HT-29 (cell line): ENCODE data around the gene HEMK1. TPM values are rescaled to one million over a fixed set of nuclear protein-coding genes. Genes with fewer than 3 reads are reported as not detected.

Experiments used
- DNase-seq: peaks from one replicate; pipeline ENCODE4 v3.0.0-alpha.2; 2015; ENCODE audit warnings: low spot score
- total RNA-seq: library from RNA; depleted of rRNA; stranded (reverse); fragments of >200 nt; shearing (Covaris generic); gene quantifications from 2 replicates; pipeline ENCODE4 v1.2.3, GENCODE V29; 2014

The HEMK1 gene
- total RNA-seq, 1 experiment from 2014 or later = 12.2 TPM

DNA sequence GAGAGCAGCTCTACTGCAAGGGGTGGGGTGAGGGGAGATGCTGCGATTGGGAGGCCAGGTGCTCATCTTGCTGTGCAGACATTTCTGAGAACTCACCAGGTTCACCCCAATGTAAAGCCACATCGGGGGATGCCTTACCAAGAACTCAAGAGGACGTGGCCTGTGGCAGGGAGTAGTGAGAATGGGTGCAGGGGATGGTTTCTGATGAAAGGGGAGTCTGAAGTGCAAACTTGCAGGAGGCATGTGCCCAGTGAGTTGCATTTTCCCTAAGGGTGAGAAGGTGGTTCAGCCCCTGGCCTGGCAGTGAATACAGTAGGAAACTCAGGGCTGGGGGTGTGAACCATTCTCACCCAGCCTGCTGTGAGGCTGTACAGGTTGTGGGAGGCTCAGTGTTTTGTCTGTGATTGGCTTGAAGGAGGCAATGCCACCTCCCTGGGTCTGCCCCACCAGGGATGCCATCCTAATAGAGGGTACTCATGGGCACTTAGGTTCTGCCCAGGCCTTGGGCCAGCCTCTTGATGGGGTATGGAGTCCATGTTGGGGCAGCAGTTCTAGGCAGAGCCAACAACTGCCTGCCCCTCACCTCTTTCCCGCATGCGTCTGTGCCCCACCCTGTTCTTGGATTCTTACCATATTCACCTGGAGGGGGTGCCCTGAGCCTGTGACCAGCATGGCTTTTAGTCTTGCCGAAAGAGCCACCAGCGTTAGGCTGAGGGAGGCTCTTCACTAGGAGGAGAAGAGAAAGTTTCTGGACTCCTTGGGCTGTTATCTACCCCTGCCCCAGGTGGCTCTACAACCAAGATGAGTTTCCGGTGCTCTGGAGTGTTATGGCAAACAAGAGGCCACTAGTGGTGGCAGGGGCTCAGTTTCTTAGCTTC lies 4.5 kb downstream of the HEMK1 start:
- DNase-seq = no peak

DNA sequence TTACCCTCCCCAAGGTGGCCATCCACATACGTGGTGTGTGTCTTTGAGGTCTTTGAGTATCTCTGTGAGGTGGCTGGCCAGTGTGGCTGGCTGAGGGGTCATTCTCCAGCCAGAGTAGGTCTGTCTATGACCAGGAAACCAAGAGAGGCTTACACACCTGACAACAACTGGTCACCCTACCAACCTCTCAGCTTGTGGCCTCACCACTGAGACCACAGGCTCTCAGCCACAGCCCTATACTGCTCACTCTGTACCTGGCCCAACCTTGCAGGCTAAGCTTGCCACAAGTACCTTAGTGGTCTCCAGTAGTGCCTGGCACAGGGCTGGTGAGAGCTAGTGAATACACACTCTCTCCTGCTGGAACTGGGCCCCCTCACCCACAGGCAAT lies 5.1 kb downstream of the HEMK1 start:
- no peak for DNase-seq

DNA sequence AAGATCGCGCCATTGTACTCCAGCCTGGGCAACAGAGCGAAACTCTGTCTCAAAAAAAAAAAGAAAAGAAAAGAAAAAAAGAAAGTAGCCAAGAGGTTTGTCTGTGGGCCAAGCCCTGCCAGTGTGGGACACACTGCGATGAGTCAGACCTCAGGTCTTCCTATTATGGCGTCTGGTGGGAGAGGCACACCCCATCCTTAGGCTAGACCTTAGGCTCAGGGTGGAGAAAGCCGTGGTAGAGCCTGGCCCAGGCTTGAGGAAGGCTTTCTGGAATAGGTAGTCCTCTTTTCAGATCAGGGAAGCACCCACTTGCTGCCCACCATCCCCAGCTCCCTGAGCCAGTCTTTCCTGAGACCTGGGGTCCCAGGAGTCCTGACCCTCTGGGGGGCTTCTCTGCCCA lies 6.0 kb downstream of the HEMK1 start:
- DNase-seq = no peak

DNA sequence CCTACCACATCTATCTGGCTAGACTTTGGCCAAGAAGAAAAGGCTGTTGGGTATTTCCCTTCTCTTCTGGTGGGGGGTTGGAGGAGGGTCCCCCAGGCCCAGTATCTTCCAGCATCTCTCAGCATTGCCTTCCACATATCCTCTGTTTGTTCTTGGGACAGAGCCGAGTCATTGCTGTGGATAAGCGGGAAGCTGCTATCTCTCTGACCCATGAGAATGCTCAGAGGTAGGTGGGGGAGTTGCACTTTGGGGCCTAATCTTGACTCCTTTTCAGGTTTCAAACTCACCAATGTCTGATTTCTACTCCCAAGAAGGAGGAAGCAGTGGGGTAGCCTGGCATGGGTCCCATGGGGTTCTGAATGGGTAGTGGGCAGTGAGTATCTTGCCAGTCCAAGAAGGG lies 8.0 kb downstream of the HEMK1 start:
- DNase-seq = no peak

DNA sequence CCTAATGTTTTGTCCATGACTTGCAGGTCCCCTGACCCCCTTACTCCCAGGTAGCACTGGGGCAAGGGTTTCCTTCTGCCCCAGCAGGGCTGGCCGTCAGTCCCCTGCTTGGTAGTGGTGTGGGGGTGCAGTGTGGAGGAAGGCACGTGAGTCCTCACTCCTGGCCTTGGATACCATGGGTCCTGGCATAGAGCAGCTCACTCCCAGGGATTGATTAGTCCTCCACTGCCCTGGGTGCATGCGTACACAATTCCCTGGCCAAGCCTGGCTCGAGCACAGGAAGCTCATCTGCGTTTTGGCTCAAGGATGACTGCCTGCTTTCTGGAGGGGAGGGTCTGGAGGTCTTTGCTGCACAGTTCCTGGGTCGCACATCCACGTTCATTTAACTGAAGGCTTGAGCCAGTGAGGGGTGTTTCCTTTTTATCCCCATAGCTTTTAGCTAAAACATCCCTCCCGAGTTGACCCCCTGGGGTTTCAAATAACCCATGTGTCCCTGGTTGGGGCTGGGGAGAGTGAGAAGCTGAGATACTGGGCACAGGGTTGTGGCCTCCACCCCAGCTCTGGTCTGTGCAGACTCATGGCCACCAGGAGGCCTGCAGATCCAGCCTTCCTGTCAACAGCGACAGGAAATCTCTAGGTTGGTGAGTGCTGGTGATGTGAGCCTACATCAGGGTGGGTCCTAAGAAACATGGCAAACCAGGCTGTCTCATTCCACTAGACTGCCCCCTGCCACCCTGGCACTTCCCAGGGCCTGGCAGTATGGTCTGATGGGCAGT lies 11.5 kb downstream of the HEMK1 start:
- no peak for DNase-seq

DNA sequence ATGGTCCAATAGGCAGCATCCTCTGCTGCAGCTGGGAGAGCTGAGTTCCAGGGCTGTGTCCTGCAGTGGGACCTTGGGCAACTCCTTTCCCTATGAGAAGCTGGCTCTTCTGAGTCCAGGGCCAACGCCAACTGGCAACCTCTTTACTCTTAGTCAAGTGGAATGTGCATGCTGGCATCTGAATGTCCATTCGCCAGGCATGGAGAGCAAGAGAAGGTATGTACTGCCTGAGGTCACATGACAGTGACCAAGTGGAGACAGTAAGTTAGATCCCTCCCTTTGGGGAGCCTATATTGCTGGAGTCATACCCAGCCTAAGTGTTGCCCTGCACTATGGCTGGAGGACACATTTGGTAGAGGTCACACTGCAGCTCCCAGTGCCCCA lies 12.1 kb downstream of the HEMK1 start:
- no peak for DNase-seq

DNA sequence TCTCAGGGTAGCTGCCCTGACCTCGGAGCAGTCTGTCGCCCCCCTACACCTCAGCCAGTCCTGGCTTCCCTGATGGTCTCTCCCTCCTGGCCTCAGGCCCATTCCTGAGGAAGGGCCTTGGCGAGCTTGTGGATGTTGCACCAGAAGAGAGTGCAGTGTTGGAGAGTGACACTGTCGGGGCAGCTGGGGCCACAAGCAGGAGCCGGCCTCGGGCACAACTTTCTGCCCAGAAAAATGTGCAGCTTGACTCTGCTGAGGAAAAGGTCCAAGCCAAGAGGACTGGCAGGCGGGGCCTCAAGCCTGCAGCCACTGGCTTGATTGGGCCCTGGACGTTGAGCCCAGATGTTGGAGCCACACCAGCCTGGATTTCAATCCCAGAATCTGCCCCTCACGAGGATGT lies 12.8 kb downstream of the HEMK1 start:
- DNase-seq = no peak

DNA sequence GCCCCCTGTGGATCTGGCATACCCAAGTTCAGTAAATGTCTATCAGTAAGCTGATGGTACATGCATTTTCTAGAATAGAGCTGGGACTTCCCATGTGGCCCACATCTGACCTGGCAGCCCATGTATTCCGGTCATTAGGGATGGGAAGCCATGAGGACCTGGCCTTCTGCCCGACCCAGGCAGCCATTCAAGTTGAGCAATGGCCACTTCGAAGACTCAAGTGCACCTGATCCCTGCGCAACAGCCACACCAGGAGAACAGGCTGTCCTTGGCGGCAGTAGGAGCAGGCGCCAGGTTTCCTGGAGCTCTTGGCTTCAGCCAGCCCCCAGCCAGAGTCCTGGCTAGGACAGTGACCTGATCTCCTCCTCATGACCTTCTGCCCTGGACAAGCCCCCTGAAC lies 14.6 kb downstream of the HEMK1 start:
- DNase-seq = no peak

DNA sequence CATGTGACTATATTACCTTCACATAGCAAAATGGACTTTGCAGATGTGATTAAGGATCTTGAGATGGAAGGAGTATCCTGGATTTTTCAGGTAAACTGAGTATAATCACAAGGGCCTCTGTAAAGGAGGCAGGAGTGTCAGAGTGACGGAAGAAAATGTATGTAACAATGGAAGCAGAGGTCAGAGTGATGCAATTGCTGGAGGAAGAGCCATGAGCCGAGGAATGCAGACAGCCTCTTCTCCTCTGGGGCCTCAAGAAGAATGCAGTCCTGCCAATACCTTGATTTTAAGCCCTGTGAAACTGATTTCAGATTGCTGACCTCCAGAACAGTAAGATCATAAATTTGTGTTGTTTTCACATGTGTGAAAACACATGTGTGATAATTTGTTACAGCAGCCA lies 15.1 kb downstream of the HEMK1 start:
- no peak for DNase-seq

DNA sequence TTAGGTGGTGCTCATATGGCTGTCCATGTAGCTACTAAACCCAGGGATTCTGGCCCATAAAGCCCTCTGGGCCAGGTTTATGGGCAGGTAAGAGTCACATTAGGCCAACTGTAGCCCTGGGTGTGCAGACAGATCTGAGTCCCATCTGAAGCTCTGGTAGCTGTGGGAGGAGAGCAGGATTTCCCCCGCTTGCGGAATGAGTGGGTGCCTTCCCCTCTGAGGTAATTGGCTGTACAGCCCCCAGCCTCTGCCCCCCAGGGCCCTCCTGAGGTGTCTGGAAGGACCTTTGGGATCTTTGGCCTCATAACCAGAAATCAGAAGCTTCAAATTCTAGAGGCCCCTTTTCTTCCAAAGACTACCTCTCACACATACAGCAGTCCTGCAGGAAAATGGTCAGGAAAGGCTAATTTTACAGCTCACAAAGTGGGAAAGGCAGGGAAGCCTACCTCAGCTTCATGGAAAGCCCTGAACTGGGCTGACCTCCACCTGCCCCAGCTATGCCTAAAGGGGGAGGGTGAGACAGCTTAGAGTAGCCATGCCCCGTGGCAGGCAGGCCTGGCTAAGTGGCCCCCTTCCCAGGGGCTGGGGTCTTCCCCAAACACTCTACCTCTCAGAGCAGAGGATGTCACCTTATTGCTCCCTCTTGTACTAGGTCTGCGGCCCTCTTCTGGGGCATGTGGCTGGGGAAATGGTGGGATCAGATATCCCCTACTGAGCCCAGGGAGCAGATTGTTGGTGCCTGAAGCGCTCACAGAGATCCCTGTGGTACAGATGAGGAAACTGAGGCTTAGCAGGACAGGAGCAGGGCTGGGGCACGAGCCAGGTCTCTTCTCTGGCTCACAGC lies 16.8 kb downstream of the HEMK1 start:
- DNase-seq = no peak

DNA sequence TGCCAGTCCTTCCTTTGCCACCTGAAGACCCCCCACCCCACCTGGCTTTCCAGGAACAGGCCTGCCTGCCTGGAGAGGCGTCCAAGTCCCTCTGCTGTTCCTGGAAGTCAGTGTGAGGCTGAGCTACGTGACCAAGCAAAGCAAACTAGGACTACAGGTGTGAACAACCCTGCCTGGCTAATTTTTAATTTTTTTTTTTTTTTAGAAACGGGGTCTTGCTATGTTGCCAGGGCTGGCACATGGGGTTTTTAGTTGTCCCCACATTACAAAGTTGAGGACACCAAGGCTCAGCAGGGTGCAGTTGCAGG lies 17.4 kb downstream of the HEMK1 start:
- DNase-seq = no peak

DNA sequence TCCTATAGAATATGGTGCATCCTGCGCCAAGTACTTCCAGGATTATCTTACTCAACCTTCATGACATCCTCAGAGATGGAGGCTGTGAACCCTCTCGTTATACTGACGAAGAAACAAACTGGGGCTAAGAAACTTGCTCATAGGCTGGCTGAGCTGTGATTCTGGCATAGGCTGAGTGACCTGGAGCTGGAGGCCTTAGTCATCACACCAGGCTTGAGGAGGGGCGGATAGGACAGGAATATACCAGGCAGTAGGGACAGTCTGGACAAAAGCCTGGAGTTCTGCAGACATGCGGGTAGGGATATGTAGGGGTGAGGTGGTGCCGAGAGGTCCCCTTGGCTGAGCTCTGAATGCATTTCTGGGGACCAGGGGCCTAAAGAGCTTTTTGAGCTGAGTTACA lies 18.1 kb downstream of the HEMK1 start:
- no peak for DNase-seq

DNA sequence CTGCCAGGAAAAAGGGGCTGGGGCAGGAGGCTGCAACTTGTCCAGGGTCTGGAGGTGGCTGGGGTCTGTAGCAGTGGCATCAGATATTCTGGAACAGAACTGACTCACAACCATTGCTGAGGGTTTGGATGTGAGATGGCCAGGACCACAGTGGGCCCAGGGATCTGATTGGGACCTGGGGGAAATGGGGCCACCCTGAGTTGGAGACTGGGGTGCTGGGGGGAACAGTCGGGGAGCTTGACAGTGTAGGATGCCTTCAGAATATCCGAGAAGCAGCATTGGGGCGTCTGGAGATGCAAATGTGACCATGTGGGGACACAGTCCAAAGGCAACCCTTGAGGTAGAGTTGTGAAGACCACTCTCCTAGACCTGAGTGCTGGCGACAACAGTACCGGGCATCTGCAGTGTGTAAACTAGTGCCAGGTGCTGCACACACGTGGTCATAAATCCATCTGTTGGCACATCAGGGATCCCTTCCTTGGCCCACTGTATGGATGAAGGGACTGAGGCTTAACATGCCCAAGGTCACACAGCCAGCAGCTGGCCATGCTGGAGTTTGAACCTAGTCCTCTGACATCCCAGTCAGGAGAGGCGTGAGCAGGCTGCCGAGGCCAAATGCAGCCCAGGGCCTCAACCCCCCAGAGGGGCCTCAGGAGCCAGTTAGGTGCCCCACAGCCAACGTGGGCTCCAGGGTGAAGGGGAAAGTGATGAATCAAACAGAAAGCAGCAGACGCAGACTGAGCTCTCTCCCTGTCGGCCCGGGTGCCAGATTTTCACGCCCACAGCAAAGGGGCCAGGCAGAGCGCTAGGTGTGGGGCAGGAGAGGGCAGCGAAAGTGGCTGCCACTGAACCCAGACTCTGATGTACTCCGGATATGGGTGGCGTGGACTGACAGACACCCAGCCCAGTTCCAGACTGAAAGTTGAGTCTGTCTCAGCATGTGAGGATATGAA lies 18.8 kb downstream of the HEMK1 start:
- no peak for DNase-seq

DNA sequence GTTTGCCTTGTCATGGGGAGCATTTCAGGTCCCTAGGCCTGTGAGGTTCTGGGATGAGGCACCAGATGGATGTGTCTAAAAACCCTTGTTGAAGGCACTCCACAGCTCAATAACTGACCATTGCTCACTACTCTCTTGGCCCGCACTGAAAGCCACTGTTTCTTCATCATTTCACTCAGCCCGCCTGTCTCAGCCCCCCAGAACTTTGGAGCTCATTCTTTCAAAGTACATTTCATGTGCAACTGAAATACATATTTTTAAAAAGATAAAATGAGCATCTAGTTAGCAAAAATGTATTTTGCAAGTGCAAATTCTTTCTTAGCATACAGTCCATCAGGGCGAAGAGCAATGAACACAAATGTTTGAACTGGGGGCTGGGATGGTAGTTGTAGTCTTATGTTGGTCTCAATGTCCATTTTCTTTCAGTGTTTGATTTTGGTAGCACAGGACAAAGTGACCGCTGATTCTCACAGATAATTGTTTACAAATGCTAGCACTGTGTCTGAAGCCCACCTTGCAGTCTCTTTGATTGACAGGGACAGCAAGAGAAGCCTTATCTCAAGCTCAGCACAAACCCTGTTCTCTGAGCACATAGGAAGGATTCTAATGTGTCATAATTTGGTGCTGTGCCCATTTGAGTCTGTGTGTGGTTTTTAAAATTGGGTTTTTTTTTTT lies 19.6 kb downstream of the HEMK1 start:
- DNase-seq = no peak

DNA sequence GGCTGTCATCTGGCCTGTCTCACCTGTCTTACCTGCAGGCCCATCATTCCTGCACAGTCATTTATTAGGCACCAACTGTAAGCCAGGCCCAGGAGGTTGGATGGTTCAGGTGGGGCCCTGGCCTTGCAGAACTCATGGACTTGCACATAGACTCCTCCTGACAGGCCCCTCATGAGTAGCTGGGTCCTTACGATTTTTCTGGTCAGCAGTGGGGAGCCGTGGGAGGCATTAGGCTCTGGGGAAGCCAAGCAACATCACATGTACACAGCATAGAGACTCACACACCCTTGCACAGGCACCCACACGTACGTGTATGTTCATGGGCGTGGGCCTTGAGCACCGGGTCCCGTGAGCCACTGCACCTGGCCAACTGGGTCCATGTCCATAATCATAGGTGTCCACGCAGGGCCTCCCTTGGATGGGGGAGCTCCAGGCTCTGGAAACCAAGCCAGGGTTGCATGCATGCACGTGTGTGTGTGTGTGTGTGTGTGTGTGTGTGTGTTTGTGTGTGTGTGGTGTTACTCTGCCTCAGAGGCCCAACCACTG lies 21.9 kb downstream of the HEMK1 start:
- no peak for DNase-seq

DNA sequence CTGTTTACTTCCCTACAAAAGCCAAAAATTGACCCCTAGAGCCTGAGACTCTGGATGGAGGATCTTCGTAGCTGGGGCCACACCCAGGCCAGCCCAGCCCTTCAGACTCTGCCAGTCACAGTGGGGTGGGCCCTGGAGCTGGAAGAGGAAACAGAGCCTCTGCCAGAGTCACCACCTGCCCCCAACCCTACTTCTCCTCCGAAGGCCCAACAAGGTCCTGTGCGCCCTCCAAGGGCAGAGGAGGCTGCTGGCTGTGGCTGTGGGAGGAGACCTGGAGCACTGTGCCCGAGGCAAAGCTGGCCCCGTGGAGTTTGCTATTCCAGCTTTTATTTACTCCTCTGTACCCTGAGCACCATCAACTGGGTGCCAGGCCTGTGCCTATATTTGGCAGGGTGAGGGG lies 23.2 kb downstream of the HEMK1 start:
- no peak for DNase-seq

DNA sequence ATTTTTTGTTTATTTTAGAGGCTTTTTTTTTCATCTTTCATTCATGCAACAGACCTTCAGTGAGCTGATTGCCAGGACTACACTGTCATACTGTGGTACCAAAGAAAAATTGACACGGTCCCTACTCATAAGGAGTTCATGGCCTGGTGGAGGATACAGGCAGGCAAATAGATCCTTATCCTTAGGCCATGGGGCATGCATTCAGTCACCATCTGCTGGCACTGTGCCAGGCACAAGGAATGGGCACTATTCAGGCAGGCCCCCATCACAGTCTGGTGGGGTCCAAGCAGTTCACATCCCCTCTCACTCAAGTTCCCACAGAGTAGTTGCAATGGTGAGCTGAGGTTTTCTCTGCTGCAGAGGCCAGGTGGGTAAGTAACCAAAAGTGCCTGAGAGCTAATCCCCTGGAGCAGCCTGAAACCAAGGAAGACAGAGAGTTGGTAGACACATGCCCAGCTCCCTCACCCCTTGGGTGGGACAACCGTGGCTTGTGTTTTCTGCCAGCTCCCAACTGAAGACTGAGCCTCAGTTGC lies 25.0 kb downstream of the HEMK1 start:
- no peak for DNase-seq

DNA sequence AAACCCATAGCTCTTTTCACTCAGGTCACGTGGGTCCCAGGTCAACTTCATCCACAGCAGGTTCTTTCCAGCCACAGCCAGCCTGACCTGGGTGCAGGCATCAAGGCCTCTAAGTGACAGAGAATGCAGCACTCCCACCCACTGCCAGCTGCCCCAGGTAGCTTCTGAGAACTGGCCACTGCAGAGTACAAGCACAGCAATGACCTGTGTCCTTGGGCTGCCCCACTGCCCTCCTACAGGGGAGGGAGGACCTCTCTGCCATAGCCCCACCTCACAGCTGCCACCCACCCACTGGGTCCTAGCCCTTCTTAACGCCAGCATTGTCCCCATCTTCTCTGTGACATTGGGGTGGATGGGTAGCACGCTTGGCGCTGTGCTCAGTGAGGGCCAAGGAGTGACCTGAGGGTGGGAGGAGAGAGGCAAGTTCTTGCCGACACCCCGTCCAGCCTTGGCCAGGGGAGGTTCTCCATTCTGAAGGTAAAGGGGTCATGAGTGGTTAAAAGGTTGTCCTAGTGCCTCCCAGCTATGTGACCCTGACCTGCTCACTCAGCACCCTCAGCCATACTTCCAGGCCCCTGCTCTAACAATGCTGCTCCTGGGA lies 29.9 kb downstream of the HEMK1 start:
- DNase-seq = no peak

DNA sequence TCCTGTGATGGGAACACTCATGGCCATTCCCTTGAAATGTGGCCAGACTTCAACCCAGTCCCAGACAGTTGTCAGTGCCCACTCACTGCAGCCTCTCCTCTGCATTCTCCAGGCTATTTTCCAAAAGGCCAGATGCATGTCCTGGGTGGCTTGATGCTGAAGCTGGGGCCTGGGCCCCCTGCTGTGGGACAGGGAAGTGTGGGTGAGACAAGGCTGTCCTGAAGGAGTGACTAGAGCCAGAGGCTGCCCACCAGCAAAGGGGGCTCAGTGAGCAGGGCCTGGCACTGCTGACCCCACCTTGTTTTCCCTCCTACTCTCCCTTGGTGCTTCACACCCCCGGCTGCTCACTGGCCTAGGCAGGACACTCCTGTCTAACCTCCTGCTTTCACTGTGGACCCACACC lies 30.4 kb downstream of the HEMK1 start:
- DNase-seq = no peak
